NK-92 treated with Interleukin-12 subunit alpha and Interleukin-12 subunit beta, amount 100 ng/mL, for 24 hours (cell line): ENCODE results near the gene RIMBP2.

Experiments used
- DNase-seq: peaks from one replicate; lab custom pipeline; 2025; lab: John Stamatoyannopoulos, UW

RIMBP2 gene

GRCh38 chr12:130421896-130422295, 294.2 kb downstream of the RIMBP2 start:
- no peak for DNase-seq

GRCh38 chr12:130420071-130420470, 296.0 kb downstream of the RIMBP2 start:
- DNase-seq: no peak

- DNase-seq: no peak
Observed at GRCh38 chr12:130419116-130419515, 297.0 kb downstream of the RIMBP2 start.

GRCh38 chr12:130418251-130418650, 297.8 kb downstream of the RIMBP2 start:
- no peak for DNase-seq

GRCh38 chr12:130414381-130414780, 301.7 kb downstream of the RIMBP2 start:
- DNase-seq: no peak

- DNase-seq: no peak
Observed at GRCh38 chr12:130413909-130414308, 302.2 kb downstream of the RIMBP2 start.

- DNase-seq: no peak
Observed at GRCh38 chr12:130412384-130412783, 303.7 kb downstream of the RIMBP2 start.

GRCh38 chr12:130405332-130405731, 310.8 kb downstream of the RIMBP2 start:
- no peak for DNase-seq

GRCh38 chr12:130401703-130402102, 314.4 kb downstream of the RIMBP2 start:
- no peak for DNase-seq

GRCh38 chr12:130398100-130398848, 317.8 kb downstream of the RIMBP2 start:
- no peak for DNase-seq

- DNase-seq: no peak
Observed at GRCh38 chr12:130396667-130397066, 319.4 kb downstream of the RIMBP2 start.

GRCh38 chr12:130394906-130395305, 321.2 kb downstream of the RIMBP2 start:
- no peak for DNase-seq

- no peak for DNase-seq
Observed at GRCh38 chr12:130391186-130391585, 324.9 kb downstream of the RIMBP2 start.

GRCh38 chr12:130385193-130385592, 330.9 kb downstream of the RIMBP2 start:
- no peak for DNase-seq

GRCh38 chr12:130384234-130384633, 331.9 kb downstream of the RIMBP2 start:
- no peak for DNase-seq

GRCh38 chr12:130382818-130383217, 333.3 kb downstream of the RIMBP2 start:
- no peak for DNase-seq

GRCh38 chr12:130375296-130376287, 340.5 kb downstream of the RIMBP2 start:
- no peak for DNase-seq

GRCh38 chr12:130374083-130374482, 342.0 kb downstream of the RIMBP2 start:
- DNase-seq: no peak

GRCh38 chr12:130372936-130373335, 343.2 kb downstream of the RIMBP2 start:
- no peak for DNase-seq

GRCh38 chr12:130371296-130371695, 344.8 kb downstream of the RIMBP2 start:
- DNase-seq: no peak

- no peak for DNase-seq
Observed at GRCh38 chr12:130369816-130370215, 346.3 kb downstream of the RIMBP2 start.

GRCh38 chr12:130367523-130367922, 348.6 kb downstream of the RIMBP2 start:
- no peak for DNase-seq

- no peak for DNase-seq
Observed at GRCh38 chr12:130367003-130367402, 349.1 kb downstream of the RIMBP2 start.
